H9 (cell line): ENCODE results near the gene FNIP2. TPM values are rescaled to one million over a fixed set of nuclear protein-coding genes. Genes with fewer than 3 reads are reported as not detected.

Source experiments
- DNase-seq: peaks from one replicate; pipeline ENCODE4 v3.0.0-alpha.2; 2017
- H2AFZ ChIP-seq: one replicate; pipeline ENCODE4 v1.6.1; 2013; ENCODE audit warnings: mild to moderate bottlenecking, low read length, control low read depth, moderate library complexity
- H2AK5ac ChIP-seq: 2 replicates; pipeline ENCODE4 v1.6.1; 2013; ENCODE audit warnings: low read length, control low read depth, mixed read lengths; ENCODE audit not compliant: insufficient read length
- H2BK120ac ChIP-seq: one replicate; pipeline ENCODE4 v1.6.1; 2013; ENCODE audit warnings: low read depth, mild to moderate bottlenecking, low read length, control low read depth, inconsistent platforms; ENCODE audit not compliant: poor library complexity, severe bottlenecking
- H2BK12ac ChIP-seq: 2 replicates; pipeline ENCODE4 v1.6.1; 2013; ENCODE audit warnings: low read length, control low read depth, mixed read lengths, low read depth; ENCODE audit not compliant: insufficient read length
- H2BK15ac ChIP-seq: 2 replicates; pipeline ENCODE4 v1.6.1; 2013; ENCODE audit warnings: low read depth, low read length, control low read depth
- H2BK20ac ChIP-seq: one replicate; pipeline ENCODE4 v1.6.1; 2013; ENCODE audit warnings: low read depth, mild to moderate bottlenecking, low read length, control low read depth, inconsistent platforms; ENCODE audit not compliant: poor library complexity, severe bottlenecking
- H2BK5ac ChIP-seq: 2 replicates; pipeline ENCODE4 v1.6.1; 2013; ENCODE audit warnings: low read length, control low read depth, mixed read lengths; ENCODE audit not compliant: insufficient read length
- H3K14ac ChIP-seq: 2 replicates; pipeline ENCODE4 v1.6.1; 2013; ENCODE audit warnings: low read length, control low read depth; ENCODE audit not compliant: insufficient read depth
- H3K18ac ChIP-seq: 2 replicates; pipeline ENCODE4 v1.6.1; 2013; ENCODE audit warnings: low read depth, mild to moderate bottlenecking, mixed read lengths, low read length, control low read depth; ENCODE audit not compliant: insufficient read length
- H3K23ac ChIP-seq: 2 replicates; pipeline ENCODE4 v1.6.1; 2013; ENCODE audit warnings: low read length, control low read depth, mixed read lengths, low read depth; ENCODE audit not compliant: insufficient read length
- H3K23me2 ChIP-seq: 2 replicates; pipeline ENCODE4 v1.6.1; 2013; ENCODE audit warnings: low read depth, mild to moderate bottlenecking, mixed read lengths, low read length, control low read depth; ENCODE audit not compliant: insufficient read length, poor library complexity, severe bottlenecking
- H3K27ac ChIP-seq: 2 replicates; pipeline ENCODE4 v1.5.1; 2013; ENCODE audit warnings: low read length, control low read depth, mixed read lengths, low read depth; ENCODE audit not compliant: insufficient read length
- H3K27me3 ChIP-seq: 2 replicates; pipeline ENCODE4 v1.6.1; 2013; ENCODE audit warnings: low read length, control low read depth, inconsistent platforms; ENCODE audit not compliant: insufficient read depth
- H3K4ac ChIP-seq: 2 replicates; pipeline ENCODE4 v1.6.1; 2013; ENCODE audit warnings: low read depth, mild to moderate bottlenecking, control low read depth, inconsistent platforms, low read length, moderate library complexity
- H3K4me1 ChIP-seq: 2 replicates; pipeline ENCODE4 v1.6.1; 2013; ENCODE audit warnings: low read length, control low read depth, inconsistent platforms; ENCODE audit not compliant: insufficient read depth
- H3K4me2 ChIP-seq: 2 replicates; pipeline ENCODE4 v1.6.1; 2013; ENCODE audit warnings: low read length, control low read depth, mixed read lengths; ENCODE audit not compliant: insufficient read length, insufficient read depth
- H3K56ac ChIP-seq: 2 replicates; pipeline ENCODE4 v1.6.1; 2013; ENCODE audit warnings: low read depth, mild to moderate bottlenecking, mixed read lengths, low read length, control low read depth; ENCODE audit not compliant: insufficient read length
- H3K79me1 ChIP-seq: 2 replicates; pipeline ENCODE4 v1.6.1; 2013; ENCODE audit warnings: low read depth, mild to moderate bottlenecking, moderate library complexity, low read length, control low read depth, inconsistent platforms; ENCODE audit not compliant: insufficient read depth, poor library complexity, severe bottlenecking
- H3K79me2 ChIP-seq: 2 replicates; pipeline ENCODE4 v1.6.1; 2013; ENCODE audit warnings: low read length, control low read depth, inconsistent platforms; ENCODE audit not compliant: insufficient read depth
- H3K9ac ChIP-seq: 2 replicates; pipeline ENCODE4 v1.6.1; 2013; ENCODE audit warnings: low read length, control low read depth, mixed read lengths; ENCODE audit not compliant: insufficient read length; ENCODE audit errors: extremely low read depth
- H3K9me3 ChIP-seq: one replicate; pipeline ENCODE4 v1.6.1; 2013; ENCODE audit warnings: low read depth, low read length, inconsistent platforms; ENCODE audit not compliant: control insufficient read depth
- H3T11ph ChIP-seq: one replicate; pipeline ENCODE4 v1.6.1; 2013; ENCODE audit warnings: mild to moderate bottlenecking, low read length, control low read depth, inconsistent platforms
- H4K20me1 ChIP-seq: one replicate; pipeline ENCODE4 v1.6.1; 2013; ENCODE audit not compliant: control insufficient read depth, insufficient read length, insufficient read depth
- H4K5ac ChIP-seq: 2 replicates; pipeline ENCODE4 v1.6.1; 2013; ENCODE audit warnings: low read depth, mild to moderate bottlenecking, mixed read lengths, low read length, control low read depth; ENCODE audit not compliant: insufficient read length
- H4K8ac ChIP-seq: replicated peaks from 2 replicates; pipeline ENCODE4 v1.6.1; 2013; ENCODE audit warnings: low read length, control low read depth, mixed read lengths, low read depth; ENCODE audit not compliant: insufficient read length
- H4K91ac ChIP-seq: 2 replicates; pipeline ENCODE4 v1.6.1; 2013; ENCODE audit warnings: low read depth, mild to moderate bottlenecking, moderate library complexity, mixed read lengths, low read length, control low read depth; ENCODE audit not compliant: insufficient read length
- H3K27ac Mint-ChIP-seq, 3 experiments: 2 replicates in 2 of 3; 3 replicates in 1 of 3; pipeline ENCODE4 v1.8.0; 2020 to 2021; ENCODE audit warnings: mixed read lengths in 3 of 3, mild to moderate bottlenecking in 1 of 3, moderate library complexity in 1 of 3
- H3K27me3 Mint-ChIP-seq: 2 replicates; pipeline ENCODE4 v1.8.0; 2021; ENCODE audit warnings: low read depth, mild to moderate bottlenecking, moderate library complexity, mixed read lengths
- H3K36me3 Mint-ChIP-seq, 3 experiments: 2 replicates in 2 of 3; 3 replicates in 1 of 3; pipeline ENCODE4 v1.8.0; 2020 to 2021; ENCODE audit warnings: low read depth in 3 of 3, mixed read lengths in 3 of 3; ENCODE audit not compliant: insufficient read depth in 1 of 3
- H3K4me1 Mint-ChIP-seq, 2 experiments: 2 replicates each; pipeline ENCODE4 v1.8.0; 2020; ENCODE audit warnings: mixed read lengths in 2 of 2
- H3K4me3 Mint-ChIP-seq, 2 experiments: 2 replicates in 1 of 2; 3 replicates in 1 of 2; pipeline ENCODE4 v1.8.0; 2020 to 2021; ENCODE audit warnings: mild to moderate bottlenecking in 2 of 2, mixed read lengths in 2 of 2, moderate library complexity in 1 of 2
- H3K9me3 Mint-ChIP-seq, 2 experiments: 2 replicates in 1 of 2; 3 replicates in 1 of 2; pipeline ENCODE4 v1.8.0; 2020; ENCODE audit warnings: mild to moderate bottlenecking in 2 of 2, mixed read lengths in 2 of 2, moderate library complexity in 1 of 2
- WGBS: extraction: QIAGEN DNeasy Blood & Tissue Kit; methylation state at CpG from one replicate; pipeline ENCODE4 v1.1.7; 2013; ENCODE audit warnings: missing lambda C conversion rate, low lambda C conversion rate, mixed read lengths; ENCODE audit not compliant: insufficient read length; ENCODE audit errors: extremely low coverage; 5-methylcytosine and 5-hydroxymethylcytosine counted together
- total RNA-seq: library from RNA; stranded (reverse); gene quantifications from 2 replicates; pipeline ENCODE4 v1.2.1, GENCODE V29; 2021
- TF ChIP-seq, protein P1 (sequence below): fragments of 200-600 bp; sonication (generic); conservative IDR thresholded peaks from 3 replicates; pipeline ENCODE4 v1.8.0; 2021; ENCODE audit warnings: antibody characterized with exemption, mild to moderate bottlenecking

The FNIP2 gene
- total RNA-seq, 1 experiment from 2014 or later = 9.6 TPM

DNA sequence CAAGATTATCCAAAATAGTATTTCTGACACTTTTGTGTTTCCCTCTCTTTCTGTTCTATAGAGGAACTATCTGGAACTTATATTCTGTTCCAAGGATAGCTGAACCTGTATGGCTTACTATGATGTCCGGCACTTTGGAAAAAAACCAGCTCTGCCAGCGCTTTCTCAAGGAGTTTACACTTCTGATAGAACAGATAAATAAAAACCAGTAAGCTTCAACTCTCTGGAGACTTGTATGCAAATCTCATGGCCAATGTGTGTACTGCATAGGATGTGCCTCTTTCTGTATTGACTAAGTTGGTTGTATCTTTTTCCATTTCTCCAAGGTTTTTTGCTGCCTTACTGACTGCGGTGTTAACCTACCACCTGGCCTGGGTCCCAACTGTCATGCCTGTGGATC is 92.5 kb downstream of the FNIP2 start:
- no peak overlapping the region for H4K5ac ChIP-seq
- H3K79me2 ChIP-seq = no peaks in the 10 kb centered on the region
- no peak overlapping the region for H2AK5ac ChIP-seq
- no CpG with 5 or more reads among the region's 3 CpGs for WGBS
- H3K4me1 ChIP-seq = no peaks in the 10 kb centered on the region
- H3K9ac ChIP-seq = no peak overlapping the region
- peak overlapping the region in 2 of 3 experiments; percentile 73 to 90; a peak in 2 of 7 replicates for H3K27ac Mint-ChIP-seq
- no peak overlapping the region for H2BK20ac ChIP-seq
- H3K27ac ChIP-seq = no peak overlapping the region
- H3K9me3 Mint-ChIP-seq = no peaks in the 10 kb centered on the region
- H3K18ac ChIP-seq = no peak overlapping the region
- no peak overlapping the region for H3K23ac ChIP-seq
- H4K8ac ChIP-seq = no peak overlapping the region
- H3K9me3 ChIP-seq = no peaks in the 10 kb centered on the region
- no peak overlapping the region for H2AFZ ChIP-seq
- TF ChIP-seq, protein P1, sequence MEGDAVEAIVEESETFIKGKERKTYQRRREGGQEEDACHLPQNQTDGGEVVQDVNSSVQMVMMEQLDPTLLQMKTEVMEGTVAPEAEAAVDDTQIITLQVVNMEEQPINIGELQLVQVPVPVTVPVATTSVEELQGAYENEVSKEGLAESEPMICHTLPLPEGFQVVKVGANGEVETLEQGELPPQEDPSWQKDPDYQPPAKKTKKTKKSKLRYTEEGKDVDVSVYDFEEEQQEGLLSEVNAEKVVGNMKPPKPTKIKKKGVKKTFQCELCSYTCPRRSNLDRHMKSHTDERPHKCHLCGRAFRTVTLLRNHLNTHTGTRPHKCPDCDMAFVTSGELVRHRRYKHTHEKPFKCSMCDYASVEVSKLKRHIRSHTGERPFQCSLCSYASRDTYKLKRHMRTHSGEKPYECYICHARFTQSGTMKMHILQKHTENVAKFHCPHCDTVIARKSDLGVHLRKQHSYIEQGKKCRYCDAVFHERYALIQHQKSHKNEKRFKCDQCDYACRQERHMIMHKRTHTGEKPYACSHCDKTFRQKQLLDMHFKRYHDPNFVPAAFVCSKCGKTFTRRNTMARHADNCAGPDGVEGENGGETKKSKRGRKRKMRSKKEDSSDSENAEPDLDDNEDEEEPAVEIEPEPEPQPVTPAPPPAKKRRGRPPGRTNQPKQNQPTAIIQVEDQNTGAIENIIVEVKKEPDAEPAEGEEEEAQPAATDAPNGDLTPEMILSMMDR = no peak
- no peak overlapping the region for H3K56ac ChIP-seq
- H3K27me3 ChIP-seq = no peaks in the 10 kb centered on the region
- no peaks in the 10 kb centered on the region for H4K20me1 ChIP-seq
- H3K4me3 Mint-ChIP-seq = no peak overlapping the region
- peaks cover 3 to 9% (median 7%) of the 10 kb centered on the region in 3 experiments; a peak in 5 of 7 replicates for H3K36me3 Mint-ChIP-seq
- no peak overlapping the region for H2BK12ac ChIP-seq
- no peak overlapping the region for H3K14ac ChIP-seq
- H3K4me2 ChIP-seq = no peak overlapping the region
- H2BK15ac ChIP-seq = no peak overlapping the region
- H2BK5ac ChIP-seq = no peak overlapping the region
- no peaks in the 10 kb centered on the region for H3K79me1 ChIP-seq
- no peak overlapping the region for H4K91ac ChIP-seq
- H2BK120ac ChIP-seq = no peak overlapping the region
- no peak for DNase-seq
- H3K4me1 Mint-ChIP-seq = no peaks in the 10 kb centered on the region
- H3K4ac ChIP-seq = no peak overlapping the region
- no peak overlapping the region for H3T11ph ChIP-seq
- H3K27me3 Mint-ChIP-seq = no peaks in the 10 kb centered on the region
- H3K23me2 ChIP-seq = no peaks in the 10 kb centered on the region
